ENCODE data around the gene PROSER1.

- no peak for TF ChIP-seq CTCF (conservative IDR thresholded peaks at IDR 0.05)
- no peak for TF ChIP-seq EZH2 (IDR thresholded peaks at IDR 0.05; ENCODE audit: low read depth)
These were observed 39.1 kb downstream of the PROSER1 start for GRCh38 chr13:38998739-38999138.

Measured in PC-9 (cell line).